Stimulated activated CD4-positive, alpha-beta T cell treated with anti-CD3 and anti-CD28 coated beads, Interleukin-15, amount 100 ng/mL, for 48 hours (primary cell): ENCODE results near the gene CUBN.

Source experiments
- DNase-seq, 2 donors: peaks; one replicate each; pipeline ENCODE4 v3.0.0-alpha.2; 2020; ENCODE audit warnings: low read depth in 2 of 2

CUBN gene

DNA sequence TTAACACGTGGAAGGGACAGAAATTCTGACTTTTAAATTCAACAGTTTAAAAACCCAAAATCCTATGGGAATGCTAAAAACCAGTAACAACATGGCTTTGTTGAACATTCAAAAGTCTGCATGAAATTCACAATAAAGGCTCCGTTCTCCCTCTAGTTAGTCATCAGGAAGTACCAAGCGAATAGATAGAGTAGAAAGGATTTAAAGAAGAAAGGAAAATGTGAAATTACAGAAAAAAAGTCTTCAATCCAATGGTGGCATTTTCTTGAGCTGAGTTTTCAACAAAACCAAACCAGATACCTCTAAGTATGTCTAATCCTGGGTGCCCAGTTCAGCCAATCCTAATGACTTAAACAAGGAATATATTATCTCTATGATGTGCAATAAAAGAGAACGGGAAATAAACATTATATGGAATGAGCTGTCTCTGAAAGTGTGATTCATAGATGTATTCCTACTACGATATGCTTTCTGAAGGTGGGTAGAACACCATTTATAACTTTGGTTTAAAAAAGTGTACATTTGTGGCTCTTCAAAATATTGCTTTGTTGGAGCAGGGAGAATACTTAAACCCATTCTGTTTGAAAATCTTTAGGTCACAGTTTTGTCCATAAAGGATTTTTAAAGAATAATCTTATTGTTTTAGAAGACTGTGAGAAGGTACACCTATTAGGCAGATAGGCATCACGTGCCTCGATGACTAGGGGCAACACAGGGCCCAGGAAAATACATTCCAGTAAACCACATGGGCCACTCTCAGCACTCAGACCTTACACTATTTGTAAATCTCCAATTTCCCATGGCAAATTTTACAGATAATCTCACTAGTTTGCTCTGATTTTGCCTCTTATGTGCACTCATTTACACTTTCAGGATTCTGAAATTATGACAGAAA lies 87.7 kb downstream of the CUBN start:
- DNase-seq: no peak

DNA sequence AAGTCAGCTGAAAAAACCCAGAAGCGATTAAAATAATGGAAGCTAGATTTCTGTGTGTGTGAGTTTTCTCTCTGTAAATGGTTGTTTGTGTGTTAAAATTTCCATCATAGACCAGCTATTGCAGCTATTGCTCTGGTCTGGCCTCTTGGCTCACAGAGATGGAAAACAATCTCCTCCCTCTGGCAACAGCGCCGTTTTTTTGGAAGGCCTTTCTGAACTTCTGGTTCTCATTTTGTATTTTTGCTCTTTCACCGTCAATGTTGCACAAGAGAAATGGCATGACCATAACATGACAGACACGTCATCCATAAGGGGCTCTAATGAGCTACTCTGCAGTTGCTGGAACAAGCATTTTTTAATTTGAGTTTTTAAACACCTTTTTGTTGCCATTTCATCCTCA lies 91.0 kb downstream of the CUBN start:
- DNase-seq: no peak

DNA sequence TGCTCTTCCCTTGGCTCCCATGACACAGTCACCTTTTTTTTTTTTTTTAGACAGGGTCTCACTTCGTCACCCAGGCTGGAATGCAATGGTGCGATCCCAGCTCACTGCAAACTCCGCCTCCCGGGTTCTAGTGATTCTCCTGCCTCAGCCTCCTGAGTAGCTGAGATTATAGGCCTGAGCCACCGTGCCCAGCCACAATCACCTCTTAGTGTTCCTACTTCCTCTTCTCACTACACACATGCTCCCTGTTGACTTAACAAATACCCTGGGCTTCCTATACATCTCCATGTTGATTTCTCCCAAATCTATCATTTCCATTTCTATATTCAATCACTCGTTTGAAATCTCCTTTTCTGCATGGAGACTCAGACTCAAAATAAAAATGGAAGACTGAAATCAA lies 91.7 kb downstream of the CUBN start:
- no peak for DNase-seq

DNA sequence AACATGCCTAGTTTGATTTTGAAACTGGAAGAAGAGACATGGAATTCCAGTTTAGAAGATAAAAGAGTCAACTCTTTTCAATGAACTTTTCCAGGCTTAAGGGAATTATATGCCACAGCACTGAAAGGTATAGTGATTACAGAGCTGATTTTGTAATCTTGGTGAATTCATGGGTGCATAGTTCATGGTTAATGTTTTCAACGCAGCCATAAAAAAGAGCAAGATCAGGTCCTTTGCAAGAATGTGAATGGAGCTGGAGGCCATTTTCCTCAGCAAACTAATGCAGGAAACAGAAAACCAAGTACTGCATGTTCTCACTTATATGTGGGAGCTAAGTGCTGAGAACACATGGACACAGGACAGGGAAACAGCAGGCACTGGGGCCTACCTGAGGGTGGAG lies 94.2 kb downstream of the CUBN start:
- DNase-seq: no peak

DNA sequence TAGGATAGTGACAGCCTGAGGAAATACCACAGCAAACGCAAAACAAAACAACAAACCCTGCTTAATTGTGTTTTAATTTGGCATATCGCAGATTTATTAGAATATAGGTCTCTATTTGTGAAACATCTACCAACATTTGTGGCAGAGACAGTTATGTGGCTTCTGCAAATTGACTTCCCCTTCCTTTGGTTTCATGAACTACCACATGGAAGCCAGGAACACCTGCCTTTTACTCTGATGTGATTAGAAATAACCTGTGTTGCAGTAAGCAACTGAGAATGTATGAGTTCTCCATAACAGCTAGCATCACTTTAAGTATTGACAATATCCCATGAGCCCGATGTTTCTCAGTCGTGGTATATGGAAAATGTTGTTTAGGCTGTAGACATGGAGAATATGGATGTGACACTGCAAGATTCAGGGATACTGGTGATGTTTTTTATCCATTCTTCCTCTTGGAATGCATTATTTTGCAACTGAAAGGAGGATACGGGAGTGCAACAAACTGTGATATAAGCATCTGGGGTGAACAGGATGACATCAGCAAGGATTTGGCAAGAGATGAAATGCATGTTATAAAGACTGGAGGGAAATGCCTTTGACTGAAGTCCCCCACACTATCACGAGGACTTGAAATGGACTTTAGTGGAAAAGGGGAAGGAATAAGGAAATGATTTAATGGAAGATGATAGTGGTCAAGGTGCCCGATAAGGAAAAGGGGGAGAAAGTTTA lies 95.9 kb downstream of the CUBN start:
- DNase-seq: no peak

- DNase-seq: no peak
Measured at GRCh38 chr10:17031637-17032635, 97.7 kb downstream of the CUBN start.

DNA sequence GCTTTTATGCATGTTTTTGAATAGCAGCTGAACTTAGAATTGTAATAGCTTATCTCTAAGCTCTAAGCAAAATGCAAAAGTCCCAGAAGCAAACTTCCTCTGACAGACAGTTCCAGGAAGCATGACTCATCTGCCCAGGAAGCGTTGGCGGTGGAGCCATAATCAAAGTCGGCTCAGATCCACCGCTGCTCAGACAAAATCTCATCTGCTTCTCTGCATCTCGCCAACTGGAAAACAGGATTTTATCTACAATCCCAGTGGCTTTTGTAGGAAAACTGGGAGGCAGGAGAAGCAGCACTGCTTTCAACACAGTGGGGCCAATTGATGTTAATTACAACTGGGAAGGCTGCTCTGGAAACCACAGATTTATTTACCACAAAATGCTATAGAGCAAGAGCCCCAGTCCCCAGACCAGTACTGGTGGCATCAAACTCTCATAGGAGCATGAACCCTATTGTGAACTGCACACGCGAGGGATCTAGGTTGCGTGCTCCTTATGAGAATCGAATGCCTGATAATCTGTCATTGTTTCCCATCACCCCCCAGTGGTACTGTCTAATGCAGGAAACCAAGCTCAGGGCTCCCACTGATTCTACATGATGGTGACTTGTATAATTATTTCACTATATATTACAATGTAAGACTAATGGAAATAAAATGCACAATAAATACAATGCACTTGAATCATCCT lies 99.9 kb downstream of the CUBN start:
- DNase-seq: peak; percentile 73 to 81

GRCh38 chr10:17029239-17029580 lies 100.4 kb downstream of the CUBN start:
- DNase-seq: no peak

- no peak for DNase-seq
Measured at GRCh38 chr10:17028798-17029197, 100.8 kb downstream of the CUBN start.

DNA sequence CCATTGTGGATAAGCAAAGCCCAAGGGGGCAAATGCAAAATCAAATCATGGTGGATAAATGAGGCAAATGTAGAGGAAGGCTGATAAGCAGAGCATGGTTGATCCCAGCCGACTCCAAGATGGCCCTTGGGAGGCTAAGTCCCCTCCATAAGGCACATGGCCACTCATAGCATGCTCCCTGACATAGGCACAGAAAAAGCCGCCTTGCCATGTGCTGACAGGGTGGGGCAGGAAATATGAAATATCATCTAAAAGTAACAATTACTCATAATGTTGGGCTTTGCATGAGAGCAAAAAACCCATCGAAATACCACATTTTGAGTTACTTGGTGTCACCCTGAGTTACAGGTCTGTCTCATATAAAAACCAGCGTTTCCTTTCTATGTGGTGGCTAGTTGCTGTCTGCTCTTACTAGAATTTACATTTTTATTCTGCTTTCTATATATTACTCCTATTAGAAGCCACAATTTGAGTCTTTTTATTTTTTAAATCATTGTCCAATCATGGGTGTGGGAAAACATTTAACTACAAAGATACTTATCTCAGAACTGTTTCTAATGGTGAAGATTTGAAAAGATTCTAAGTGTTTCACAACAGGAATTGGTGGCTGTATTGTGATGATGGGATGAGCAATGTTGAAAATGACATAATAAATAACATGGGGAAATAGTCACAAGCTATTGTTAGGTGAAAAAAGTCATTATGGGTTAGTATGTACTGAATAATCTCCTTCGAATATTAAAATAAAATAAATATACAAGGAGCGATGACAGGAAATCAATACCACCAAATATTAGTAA lies 102.7 kb downstream of the CUBN start:
- peak; percentile 50 to 72 for DNase-seq

GRCh38 chr10:17025444-17026295 lies 103.9 kb downstream of the CUBN start:
- DNase-seq: peak; percentile 72 to 80

DNA sequence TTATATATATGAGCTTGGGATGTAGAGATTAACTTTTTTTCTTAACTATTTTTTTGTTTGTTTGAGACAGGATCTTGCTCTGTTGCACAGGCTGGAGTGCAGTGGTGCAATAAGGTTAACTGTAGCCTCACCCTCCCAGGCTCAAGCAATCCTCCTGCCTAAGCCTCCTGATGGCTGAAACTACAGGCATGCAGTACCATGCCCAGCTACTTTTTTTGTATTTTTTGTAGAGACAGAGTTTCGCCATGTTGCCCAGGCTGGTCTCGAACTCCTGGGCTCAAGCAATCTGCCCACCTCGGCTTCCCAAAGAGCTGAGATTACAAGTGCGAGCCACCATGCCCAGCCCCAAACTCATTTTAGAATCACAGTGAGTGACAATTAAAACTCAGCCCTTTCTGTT lies 105.2 kb downstream of the CUBN start:
- no peak for DNase-seq

DNA sequence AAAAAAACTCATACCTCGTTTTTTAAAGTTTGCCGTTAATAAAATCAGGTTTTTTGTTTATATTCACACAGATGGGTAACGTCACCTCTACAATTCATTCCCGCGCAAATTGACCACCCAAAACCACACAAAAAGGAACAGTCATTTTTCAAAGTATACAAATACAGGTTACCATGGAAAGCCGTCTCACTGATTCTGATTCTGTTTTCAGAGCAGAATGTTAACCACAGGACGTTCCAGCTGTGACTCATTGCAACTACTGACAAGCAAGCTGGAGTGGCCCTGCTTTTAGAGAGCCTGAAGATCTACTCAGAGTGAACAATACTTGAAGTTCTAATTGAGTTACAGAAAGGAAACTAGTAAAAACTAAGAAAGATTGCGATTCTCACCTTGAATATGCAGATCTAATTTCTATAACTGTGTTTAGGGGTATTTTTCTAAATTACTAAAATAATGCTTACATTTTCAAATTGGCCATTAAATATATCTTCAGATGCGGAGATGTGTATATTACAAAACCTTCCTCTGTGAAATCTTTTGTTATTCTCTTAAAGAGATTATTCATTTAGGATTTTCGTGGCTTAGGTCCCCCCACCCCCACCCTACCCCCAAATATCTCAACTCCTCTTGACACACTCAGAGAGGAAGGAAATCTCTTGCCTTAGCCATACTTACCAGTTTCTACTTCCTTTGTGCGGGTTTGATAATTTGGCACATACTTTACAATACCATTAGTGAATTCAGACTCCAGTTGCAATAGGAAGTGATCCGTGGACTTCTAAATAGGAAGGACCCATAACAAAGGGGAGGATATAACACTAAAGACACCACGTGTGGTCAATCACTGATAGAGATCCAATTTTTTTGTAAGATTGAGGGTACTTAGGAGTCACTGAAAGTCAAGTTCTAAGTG lies 106.0 kb downstream of the CUBN start:
- peak; percentile 69 to 71 for DNase-seq

DNA sequence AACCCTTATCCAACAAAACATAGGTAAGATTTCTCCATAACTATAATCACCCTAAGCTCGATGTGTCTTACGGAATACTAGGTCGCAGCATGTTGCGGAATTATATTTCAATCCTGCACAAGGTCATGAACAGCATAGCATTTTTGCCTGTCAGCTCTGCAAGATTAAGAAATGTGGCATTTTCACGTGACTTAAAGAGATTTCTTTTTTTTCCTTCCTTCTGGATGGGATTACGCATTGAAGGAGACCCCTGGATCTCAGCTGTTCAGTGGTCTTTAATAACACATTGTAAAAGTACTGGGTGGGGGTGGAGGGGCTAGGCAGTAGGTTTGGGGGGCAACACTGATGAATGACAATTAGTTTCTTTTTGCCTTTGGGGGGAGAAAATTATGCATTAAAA lies 106.7 kb downstream of the CUBN start:
- no peak for DNase-seq

DNA sequence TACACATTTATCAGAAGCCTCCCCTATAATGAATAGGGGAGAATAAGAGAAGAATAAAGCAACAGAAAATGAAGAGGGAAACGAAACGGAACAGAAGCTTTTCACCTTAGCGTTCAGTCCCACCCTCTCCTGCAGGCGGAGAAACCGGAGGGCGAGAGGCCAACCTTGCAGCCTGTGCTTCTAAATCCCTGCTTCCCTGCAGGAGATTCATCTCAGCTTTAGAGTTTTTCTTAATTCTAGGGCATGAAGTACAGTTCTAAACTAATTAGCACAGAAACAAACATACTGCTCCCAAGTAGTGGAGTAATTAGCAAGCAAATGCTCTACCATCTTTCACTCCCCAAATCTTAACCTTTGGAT lies 107.2 kb downstream of the CUBN start:
- no peak for DNase-seq

DNA sequence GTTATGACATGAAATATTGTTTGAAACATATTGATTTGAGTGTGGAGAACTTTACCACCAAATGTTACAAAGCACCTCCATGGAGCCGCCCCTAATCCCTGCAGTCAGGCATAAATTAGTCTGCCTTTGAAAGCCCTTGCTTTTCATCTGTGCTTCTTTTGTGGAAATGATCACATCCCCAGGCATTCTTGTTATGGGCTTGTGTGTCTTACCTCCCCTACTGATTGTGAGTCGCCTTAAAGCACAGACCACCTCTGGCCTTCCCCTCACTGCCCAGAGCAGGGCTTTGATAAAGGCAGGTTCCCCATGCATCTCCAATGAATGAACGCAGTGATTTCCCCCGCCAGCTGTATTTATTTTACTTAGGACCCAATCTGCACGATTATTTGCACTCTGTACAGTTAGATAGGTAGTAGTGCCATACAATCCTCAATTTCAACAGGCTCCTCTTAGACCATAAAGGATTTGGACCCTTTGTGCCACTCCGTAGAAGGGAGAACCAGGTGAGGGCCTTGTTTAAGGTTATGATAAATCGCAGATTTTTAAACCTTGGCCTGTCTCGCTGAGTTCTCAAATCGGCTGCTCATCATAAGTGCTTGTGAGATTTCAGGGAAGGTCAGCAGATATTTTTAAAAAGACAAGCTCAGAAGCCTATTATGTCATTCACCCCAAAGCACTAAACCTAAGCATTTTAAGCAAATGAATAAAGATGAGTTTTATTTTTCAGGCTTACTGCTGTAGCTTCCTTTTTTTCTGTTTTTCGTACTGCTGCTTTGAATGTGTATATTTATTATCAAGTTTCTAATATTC lies 107.8 kb downstream of the CUBN start:
- DNase-seq: no peak

GRCh38 chr10:17019696-17020095 lies 109.9 kb downstream of the CUBN start:
- no peak for DNase-seq
